GM10266 (cell line): ENCODE data around the gene TNFSF8.

ENCODE experiments used
- DNase-seq: peaks from one replicate; pipeline ENCODE4 v3.0.0; 2012; ENCODE audit errors: extremely low spot score
- CTCF ChIP-seq: IDR thresholded peaks from 2 replicates; pipeline ENCODE4 v1.5.1; 2012; ENCODE audit warnings: mild to moderate bottlenecking, low read depth; ENCODE audit not compliant: control insufficient read depth, insufficient read depth; ENCODE audit errors: missing control alignments

Gene TNFSF8

GRCh38 chr9:114925039-114925438, 5.4 kb downstream of the TNFSF8 start:
- no peak for TF ChIP-seq CTCF
- no peak for DNase-seq

GRCh38 chr9:114924327-114924726, 6.1 kb downstream of the TNFSF8 start:
- TF ChIP-seq CTCF = no peak
- no peak for DNase-seq

- no peak for TF ChIP-seq CTCF
- DNase-seq = no peak
These were observed 6.5 kb downstream of the TNFSF8 start for GRCh38 chr9:114923918-114924317.

- no peak for TF ChIP-seq CTCF
- DNase-seq = no peak
These were observed 9.2 kb downstream of the TNFSF8 start for GRCh38 chr9:114921171-114921570.

GRCh38 chr9:114919611-114920010, 10.8 kb downstream of the TNFSF8 start:
- no peak for TF ChIP-seq CTCF
- no peak for DNase-seq

GRCh38 chr9:114916481-114916880, 13.9 kb downstream of the TNFSF8 start:
- DNase-seq = no peak
- TF ChIP-seq CTCF = no peak

GRCh38 chr9:114914139-114914538, 16.3 kb downstream of the TNFSF8 start:
- no peak for DNase-seq
- no peak for TF ChIP-seq CTCF
